Neuron (in vitro differentiated cells): Measurements from ENCODE around the gene FRMD5.

Experiments
- H2AFZ ChIP-seq: one replicate; pipeline ENCODE4 v1.6.1; 2013; ENCODE audit warnings: low read depth, mild to moderate bottlenecking, inconsistent platforms, low read length, moderate library complexity
- H3K27me3 ChIP-seq: one replicate; pipeline ENCODE4 v1.6.1; 2013; ENCODE audit warnings: low read length; ENCODE audit not compliant: insufficient read depth
- H3K36me3 ChIP-seq: one replicate; pipeline ENCODE4 v1.6.1; 2013; ENCODE audit warnings: low read length; ENCODE audit not compliant: insufficient read depth
- H3K4me1 ChIP-seq: one replicate; pipeline ENCODE4 v1.6.1; 2013; ENCODE audit warnings: low read length; ENCODE audit not compliant: insufficient read depth
- H3K4me3 ChIP-seq: 2 replicates; pipeline ENCODE4 v1.5.1; 2013; ENCODE audit warnings: mild to moderate bottlenecking, low read length, moderate library complexity
- H3K9me3 ChIP-seq: one replicate; pipeline ENCODE4 v1.6.1; 2013; ENCODE audit warnings: low read length

The FRMD5 gene

GRCh38 chr15:44194323-44195150 lies 534 bp downstream of the FRMD5 start:
- H3K4me1 ChIP-seq: peaks cover 26% of the 10 kb centered on the region
- no peaks in the 10 kb centered on the region for H3K36me3 ChIP-seq
- no peaks in the 10 kb centered on the region for H3K9me3 ChIP-seq
- H2AFZ ChIP-seq: peak overlapping the region; percentile 47
- peaks cover 5% of the 10 kb centered on the region for H3K27me3 ChIP-seq
- peak overlapping the region; percentile 62 for H3K4me3 ChIP-seq

GRCh38 chr15:44193651-44194322 lies 1.3 kb downstream of the FRMD5 start:
- Histone ChIP-seq H3K36me3 (no peaks in the 10 kb centered on the region), H3K4me1 (peaks cover 25% of the 10 kb centered on the region), H2AFZ (peak overlapping the region; percentile 47), H3K9me3 (no peaks in the 10 kb centered on the region), H3K27me3 (no peaks in the 10 kb centered on the region), H3K4me3 (peak overlapping the region; percentile 62)

- H3K4me3 ChIP-seq: no peak overlapping the region
- H2AFZ ChIP-seq: no peak overlapping the region
- no peaks in the 10 kb centered on the region for H3K9me3 ChIP-seq
- H3K4me1 ChIP-seq: peaks cover 19% of the 10 kb centered on the region
- H3K27me3 ChIP-seq: no peaks in the 10 kb centered on the region
- H3K36me3 ChIP-seq: no peaks in the 10 kb centered on the region
Observed at GRCh38 chr15:44188795-44189194, 6.3 kb downstream of the FRMD5 start.

- no peak overlapping the region for H3K4me3 ChIP-seq
- H3K9me3 ChIP-seq: no peaks in the 10 kb centered on the region
- H3K4me1 ChIP-seq: peaks cover 7% of the 10 kb centered on the region
- H3K36me3 ChIP-seq: no peaks in the 10 kb centered on the region
- no peak overlapping the region for H2AFZ ChIP-seq
- H3K27me3 ChIP-seq: no peaks in the 10 kb centered on the region
Observed at GRCh38 chr15:44186705-44187104, 8.4 kb downstream of the FRMD5 start.

GRCh38 chr15:44183363-44183762 lies 11.7 kb downstream of the FRMD5 start:
- Histone ChIP-seq H2AFZ (no peak overlapping the region), H3K27me3 (no peaks in the 10 kb centered on the region), H3K9me3 (no peaks in the 10 kb centered on the region), H3K4me1 (no peaks in the 10 kb centered on the region), H3K36me3 (no peaks in the 10 kb centered on the region), H3K4me3 (no peak overlapping the region)

GRCh38 chr15:44181410-44181809 lies 13.7 kb downstream of the FRMD5 start:
- Histone ChIP-seq H3K27me3 (no peaks in the 10 kb centered on the region), H3K4me1 (no peaks in the 10 kb centered on the region), H2AFZ (no peak overlapping the region), H3K9me3 (no peaks in the 10 kb centered on the region), H3K4me3 (no peak overlapping the region), H3K36me3 (no peaks in the 10 kb centered on the region)

- Histone ChIP-seq H3K4me3 (no peak overlapping the region), H3K36me3 (no peaks in the 10 kb centered on the region), H3K9me3 (no peaks in the 10 kb centered on the region), H3K4me1 (no peaks in the 10 kb centered on the region), H2AFZ (no peak overlapping the region), H3K27me3 (no peaks in the 10 kb centered on the region)
Observed at GRCh38 chr15:44177139-44177538, 17.9 kb downstream of the FRMD5 start.

GRCh38 chr15:44173813-44174212 lies 21.3 kb downstream of the FRMD5 start:
- Histone ChIP-seq H2AFZ (no peak overlapping the region), H3K4me1 (no peaks in the 10 kb centered on the region), H3K9me3 (no peaks in the 10 kb centered on the region), H3K4me3 (no peak overlapping the region), H3K36me3 (no peaks in the 10 kb centered on the region), H3K27me3 (no peaks in the 10 kb centered on the region)

- H3K4me3 ChIP-seq: no peak overlapping the region
- no peak overlapping the region for H2AFZ ChIP-seq
- no peaks in the 10 kb centered on the region for H3K9me3 ChIP-seq
- no peaks in the 10 kb centered on the region for H3K27me3 ChIP-seq
- H3K36me3 ChIP-seq: no peaks in the 10 kb centered on the region
- no peaks in the 10 kb centered on the region for H3K4me1 ChIP-seq
Observed at GRCh38 chr15:44163370-44163769, 31.7 kb downstream of the FRMD5 start.

- Histone ChIP-seq H3K9me3 (no peaks in the 10 kb centered on the region), H3K27me3 (no peaks in the 10 kb centered on the region), H3K4me3 (no peak overlapping the region), H2AFZ (no peak overlapping the region), H3K4me1 (peaks cover 5% of the 10 kb centered on the region), H3K36me3 (no peaks in the 10 kb centered on the region)
Observed at GRCh38 chr15:44160796-44161195, 34.3 kb downstream of the FRMD5 start.

- no peak overlapping the region for H2AFZ ChIP-seq
- no peaks in the 10 kb centered on the region for H3K27me3 ChIP-seq
- no peak overlapping the region for H3K4me3 ChIP-seq
- H3K9me3 ChIP-seq: no peaks in the 10 kb centered on the region
- H3K4me1 ChIP-seq: peaks cover 5% of the 10 kb centered on the region
- H3K36me3 ChIP-seq: no peaks in the 10 kb centered on the region
Observed at GRCh38 chr15:44159492-44159891, 35.6 kb downstream of the FRMD5 start.

- no peaks in the 10 kb centered on the region for H3K9me3 ChIP-seq
- H3K4me1 ChIP-seq: peaks cover 5% of the 10 kb centered on the region
- H3K36me3 ChIP-seq: no peaks in the 10 kb centered on the region
- no peak overlapping the region for H2AFZ ChIP-seq
- no peak overlapping the region for H3K4me3 ChIP-seq
- H3K27me3 ChIP-seq: no peaks in the 10 kb centered on the region
Observed at GRCh38 chr15:44158111-44158510, 37.0 kb downstream of the FRMD5 start.

- H3K4me1 ChIP-seq: peaks cover 5% of the 10 kb centered on the region
Observed at GRCh38 chr15:44157679-44158078, 37.4 kb downstream of the FRMD5 start.

More at GRCh38 chr15:44157679-44158078, 37.4 kb downstream of the FRMD5 start:
- Histone ChIP-seq H3K4me3 (no peak overlapping the region), H2AFZ (no peak overlapping the region), H3K9me3 (no peaks in the 10 kb centered on the region), H3K36me3 (no peaks in the 10 kb centered on the region), H3K27me3 (no peaks in the 10 kb centered on the region)
